ENCODE results near the gene ARHGEF9.

ARHGEF9 gene

GRCh38 chrX:63746278-63746677 lies 38.7 kb downstream of the ARHGEF9 start:
- no peak for DNase-seq

DNA sequence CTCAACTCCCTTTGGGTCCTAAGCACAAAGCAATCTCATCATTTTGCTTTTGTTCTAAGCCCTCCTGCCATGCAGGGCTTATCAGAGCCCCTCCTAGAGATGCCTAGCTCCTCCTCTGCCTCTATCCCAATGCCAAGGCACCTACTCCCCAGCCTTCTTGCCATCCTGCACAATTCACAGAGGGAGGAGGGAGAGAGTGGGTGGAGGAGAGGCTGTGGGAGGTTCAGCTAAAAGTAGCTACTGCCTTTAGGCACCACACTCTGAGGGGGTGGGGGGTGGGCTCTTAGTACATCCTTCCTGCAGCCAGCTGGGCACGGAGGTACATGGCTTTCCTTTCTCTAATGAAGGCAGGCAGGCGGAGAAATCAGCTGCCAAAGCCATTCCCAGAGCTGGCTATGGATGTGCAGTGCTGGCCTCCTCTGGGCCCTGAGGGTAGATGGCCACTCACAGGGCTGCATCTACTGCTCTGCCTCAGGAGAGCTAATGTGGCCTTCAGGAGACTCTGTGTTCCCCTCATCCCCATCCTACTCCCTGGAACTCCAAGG lies 40.1 kb downstream of the ARHGEF9 start:
- no peak for DNase-seq

DNA sequence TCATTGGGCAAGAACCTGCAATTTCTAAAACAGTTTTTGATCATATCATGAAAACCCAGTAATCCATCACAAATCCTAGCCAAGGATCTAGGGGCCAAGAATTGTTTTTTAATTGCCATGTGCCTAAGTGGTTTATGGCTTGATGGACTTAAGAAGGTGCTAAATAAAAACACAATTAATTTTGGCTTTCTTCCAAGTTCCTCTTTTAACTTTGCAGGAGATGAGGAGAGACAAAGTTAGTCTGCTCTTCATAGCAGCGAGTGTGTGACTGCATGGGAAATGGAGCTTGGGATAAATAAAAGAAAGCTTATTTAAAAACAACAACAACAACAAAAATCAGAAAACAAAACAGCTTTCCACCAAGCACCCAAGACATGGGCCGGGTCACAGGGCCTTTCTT lies 41.4 kb downstream of the ARHGEF9 start:
- no peak for DNase-seq

- no peak for DNase-seq
These were observed 44.6 kb downstream of the ARHGEF9 start for GRCh38 chrX:63740382-63740781.

GRCh38 chrX:63739885-63740284 lies 45.1 kb downstream of the ARHGEF9 start:
- no peak for DNase-seq

DNA sequence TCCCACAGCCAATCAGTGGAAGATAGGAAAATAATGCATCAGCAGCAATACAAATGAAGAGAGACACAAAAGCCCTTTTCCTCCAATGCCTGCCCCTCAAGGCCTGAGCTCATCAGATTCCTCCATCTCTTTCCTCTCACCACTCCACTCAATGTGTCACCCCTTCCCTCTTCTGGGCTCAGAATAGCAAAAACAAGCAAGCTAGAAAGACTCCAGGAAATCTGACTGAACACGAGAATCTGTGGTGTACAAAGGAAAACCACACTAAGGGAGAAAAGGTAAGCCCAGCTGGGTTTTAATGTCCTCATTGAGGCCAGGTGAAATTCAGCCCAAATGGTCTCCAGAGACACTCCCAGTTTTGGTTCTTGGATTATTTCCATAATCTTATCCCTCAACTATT lies 46.3 kb downstream of the ARHGEF9 start:
- no peak for DNase-seq

DNA sequence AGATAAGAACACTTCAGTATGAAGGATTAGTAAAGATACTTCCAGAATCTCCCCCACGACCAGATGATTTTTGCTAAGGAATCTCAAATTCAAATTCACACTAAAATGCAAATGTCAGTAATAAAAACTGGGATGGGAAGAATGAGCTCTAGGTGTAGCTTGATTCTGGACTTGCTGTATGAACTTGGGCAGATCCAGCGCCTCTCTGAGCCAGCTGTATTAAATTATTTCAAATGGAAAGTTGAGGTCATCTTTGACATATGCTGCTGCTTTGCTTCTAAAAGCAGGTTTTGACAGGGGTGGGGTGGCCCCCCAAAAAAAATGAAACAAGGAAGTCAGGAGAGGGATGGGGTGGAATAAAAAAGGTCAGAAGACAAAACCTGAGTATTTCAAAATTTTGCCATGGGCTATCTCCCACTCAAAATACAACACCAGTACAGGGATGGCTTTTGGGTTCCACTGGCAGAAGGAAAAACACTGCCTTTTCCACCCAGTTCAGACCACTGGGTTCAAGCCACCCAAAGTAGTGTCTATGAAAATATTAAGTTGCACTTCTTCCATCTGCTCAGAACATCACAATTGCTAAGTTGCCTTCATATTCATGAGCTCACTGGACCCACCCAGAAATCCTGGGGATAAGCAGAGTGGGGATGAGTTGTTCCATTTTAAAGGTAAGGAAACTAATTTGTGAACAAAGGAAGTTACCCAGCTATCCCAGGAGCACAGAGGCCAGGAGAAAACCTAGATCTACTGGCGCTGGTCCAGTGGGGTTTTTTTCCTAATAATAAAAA lies 47.7 kb downstream of the ARHGEF9 start:
- DNase-seq, result no peak

GRCh38 chrX:63735882-63736281 lies 49.1 kb downstream of the ARHGEF9 start:
- no peak for DNase-seq

- no peak for DNase-seq
These were observed 64.7 kb downstream of the ARHGEF9 start for GRCh38 chrX:63720293-63720692.

GRCh38 chrX:63719633-63720032 lies 65.4 kb downstream of the ARHGEF9 start:
- DNase-seq, result no peak

- DNase-seq, result no peak
These were observed 66.9 kb downstream of the ARHGEF9 start for GRCh38 chrX:63718010-63718694.

GRCh38 chrX:63713526-63713925 lies 71.5 kb downstream of the ARHGEF9 start:
- no peak for DNase-seq

GRCh38 chrX:63708801-63709200 lies 76.2 kb downstream of the ARHGEF9 start:
- DNase-seq, result no peak

- no peak for DNase-seq
These were observed 82.5 kb downstream of the ARHGEF9 start for GRCh38 chrX:63702556-63702955.

GRCh38 chrX:63686878-63687714 lies 97.9 kb downstream of the ARHGEF9 start:
- DNase-seq, result no peak

DNA sequence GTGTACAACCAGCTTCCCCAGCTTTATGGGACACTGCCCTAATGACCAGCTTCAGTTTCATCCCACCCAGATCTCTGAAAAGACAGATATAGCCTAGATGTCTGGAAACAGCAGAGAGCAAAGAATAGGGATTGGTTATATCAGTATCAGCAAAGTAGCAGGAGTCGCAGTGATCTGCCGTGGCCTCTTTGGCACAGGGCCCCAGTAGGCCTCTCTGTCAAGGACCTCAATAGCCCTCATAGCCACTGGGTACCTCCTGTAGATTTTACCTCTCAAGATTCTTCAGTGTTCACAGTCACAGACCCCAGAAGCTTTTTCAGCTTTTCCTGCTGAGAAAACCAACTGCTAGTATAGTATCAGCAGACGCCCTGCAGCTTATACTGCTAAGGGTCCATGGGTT lies 104.6 kb downstream of the ARHGEF9 start:
- no peak for DNase-seq

DNA sequence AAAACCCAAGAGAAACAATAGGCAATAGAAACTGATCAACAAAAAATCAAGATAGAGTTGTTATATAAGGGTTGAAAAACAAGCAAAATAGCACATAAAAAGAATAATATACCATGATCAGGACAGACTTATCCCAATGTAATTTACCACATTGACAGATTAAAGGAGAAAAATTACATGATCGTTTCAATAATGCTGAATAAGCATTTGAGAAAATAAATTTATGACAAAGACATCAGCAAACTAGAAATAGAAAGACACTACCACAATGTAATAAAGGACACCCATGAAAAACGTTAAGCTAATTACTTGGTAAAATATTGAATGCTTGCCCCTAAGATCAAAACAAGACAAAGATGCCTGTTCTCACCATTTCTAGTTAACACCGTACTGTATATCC lies 105.6 kb downstream of the ARHGEF9 start:
- DNase-seq, result no peak

GRCh38 chrX:63675716-63676115 lies 109.3 kb downstream of the ARHGEF9 start:
- no peak for DNase-seq

DNA sequence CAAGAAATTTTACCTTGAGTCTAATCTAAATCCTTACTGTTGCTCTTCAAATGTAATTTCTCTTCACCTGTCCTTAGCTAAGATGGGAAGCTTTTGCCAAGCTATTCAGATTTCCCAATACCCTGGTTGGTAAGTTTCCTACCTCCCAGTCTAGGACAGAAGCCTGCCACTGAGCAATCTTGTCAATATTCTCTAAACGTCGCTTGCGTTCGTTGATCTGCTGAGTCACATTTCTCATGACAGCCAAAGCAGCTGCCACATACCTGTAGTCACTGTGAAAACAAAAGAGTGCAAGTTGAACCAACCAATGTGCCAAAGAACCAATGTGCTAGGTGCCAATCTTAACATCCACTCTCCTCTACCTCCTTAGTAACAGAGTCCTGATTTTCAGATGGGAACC lies 111.1 kb downstream of the ARHGEF9 start:
- no peak for DNase-seq

DNA sequence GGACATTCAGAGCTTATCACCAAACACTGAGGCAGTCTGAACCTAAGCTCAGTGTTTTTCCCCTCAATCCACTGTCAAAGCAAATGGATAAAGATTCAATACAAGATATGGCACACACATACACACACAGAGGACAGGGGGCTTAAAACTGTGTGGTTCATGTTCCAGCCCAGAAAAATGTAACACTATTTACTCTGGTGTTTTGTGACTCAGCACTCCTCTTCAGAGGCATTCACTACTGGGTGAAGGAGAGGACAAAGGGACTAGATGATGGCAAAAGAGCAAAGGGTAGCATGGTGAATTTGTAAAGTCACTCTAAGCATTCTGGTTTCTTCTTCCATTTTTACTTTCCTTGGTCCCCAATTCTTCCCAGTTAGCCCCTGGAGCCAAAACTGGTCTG lies 120.3 kb downstream of the ARHGEF9 start:
- DNase-seq, result no peak

- no peak for DNase-seq
These were observed 120.9 kb downstream of the ARHGEF9 start for GRCh38 chrX:63664083-63664482.

GRCh38 chrX:63661676-63662075 lies 123.3 kb downstream of the ARHGEF9 start:
- DNase-seq, result no peak

- no peak for DNase-seq
These were observed 126.1 kb downstream of the ARHGEF9 start for GRCh38 chrX:63658920-63659319.
